Omental fat pad (tissue), 4 donors: Measurements from ENCODE around the gene TMEM202. TPM values are rescaled to one million over a fixed set of nuclear protein-coding genes. Genes with fewer than 3 reads are reported as not detected.
"Not testable (repeated sequence)": the region's sequence is repeated elsewhere in the genome, so short reads cannot be mapped to it uniquely, and the experiment has no call there.

ENCODE experiments used
- ATAC-seq: fragments of 150-250 bp; one replicate; pipeline ENCODE4 v1.9.1; 2016; ENCODE audit warnings: mild to moderate bottlenecking, moderate library complexity; ENCODE audit not compliant: low FRiP score
- DNase-seq: peaks from one replicate; pipeline ENCODE4 v3.0.0-alpha.2; 2019; ENCODE audit warnings: low spot score
- total RNA-seq, 4 donors: library from RNA; depleted of rRNA; stranded (reverse); fragments of >200 nt; gene quantifications; one replicate each; pipeline ENCODE4 v1.1.0, GENCODE V29; 2016
- TF ChIP-seq, protein P1 (sequence below), 3 donors: fragments of 450-650 bp; IDR thresholded peaks; one replicate each; pipeline ENCODE4 v1.5.1; 2016 to 2017; ENCODE audit warnings: antibody characterized with exemption in 3 of 3, mild to moderate bottlenecking in 3 of 3, moderate library complexity in 2 of 3

Gene TMEM202
- total RNA-seq, 4 donors from 2014 or later: not detected

- ATAC-seq (no peak), DNase-seq (no peak)
- TF ChIP-seq, protein P1, sequence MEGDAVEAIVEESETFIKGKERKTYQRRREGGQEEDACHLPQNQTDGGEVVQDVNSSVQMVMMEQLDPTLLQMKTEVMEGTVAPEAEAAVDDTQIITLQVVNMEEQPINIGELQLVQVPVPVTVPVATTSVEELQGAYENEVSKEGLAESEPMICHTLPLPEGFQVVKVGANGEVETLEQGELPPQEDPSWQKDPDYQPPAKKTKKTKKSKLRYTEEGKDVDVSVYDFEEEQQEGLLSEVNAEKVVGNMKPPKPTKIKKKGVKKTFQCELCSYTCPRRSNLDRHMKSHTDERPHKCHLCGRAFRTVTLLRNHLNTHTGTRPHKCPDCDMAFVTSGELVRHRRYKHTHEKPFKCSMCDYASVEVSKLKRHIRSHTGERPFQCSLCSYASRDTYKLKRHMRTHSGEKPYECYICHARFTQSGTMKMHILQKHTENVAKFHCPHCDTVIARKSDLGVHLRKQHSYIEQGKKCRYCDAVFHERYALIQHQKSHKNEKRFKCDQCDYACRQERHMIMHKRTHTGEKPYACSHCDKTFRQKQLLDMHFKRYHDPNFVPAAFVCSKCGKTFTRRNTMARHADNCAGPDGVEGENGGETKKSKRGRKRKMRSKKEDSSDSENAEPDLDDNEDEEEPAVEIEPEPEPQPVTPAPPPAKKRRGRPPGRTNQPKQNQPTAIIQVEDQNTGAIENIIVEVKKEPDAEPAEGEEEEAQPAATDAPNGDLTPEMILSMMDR (IDR thresholded peaks at IDR 0.05): no peak
Observed at GRCh38 chr15:72379856-72380430, 18.2 kb upstream of the TMEM202 start.

DNA sequence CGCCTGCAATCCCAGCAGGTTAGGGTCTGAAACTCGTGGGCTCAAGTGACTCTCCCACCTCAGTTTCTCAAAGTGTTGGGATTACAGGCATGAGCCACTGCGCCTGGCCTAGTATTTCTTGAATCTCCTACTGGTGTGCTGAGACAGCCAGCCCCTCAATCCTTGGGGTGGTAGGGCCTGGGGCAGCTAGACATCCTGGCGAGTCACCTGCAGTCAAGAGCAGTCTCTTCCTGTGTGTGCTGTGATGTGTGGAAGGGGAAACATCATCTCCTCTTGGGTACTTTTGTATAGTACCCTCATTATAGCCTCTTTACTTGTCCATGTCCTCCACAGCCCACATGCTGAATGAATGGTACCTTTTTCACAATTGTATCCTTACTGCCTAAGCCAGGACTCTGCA is 17.4 kb upstream of the TMEM202 start:
- ATAC-seq (no peak), DNase-seq (no peak)

GRCh38 chr15:72382146-72382545 is 16.0 kb upstream of the TMEM202 start:
- ATAC-seq (no peak), DNase-seq (no peak)
- TF ChIP-seq, protein P1 (IDR thresholded peaks at IDR 0.05): no peak

More for the DNA sequence above, 17.4 kb upstream of the TMEM202 start:
- TF ChIP-seq, protein P1 (IDR thresholded peaks at IDR 0.05): no peak

- DNase-seq (no peak), ATAC-seq (no peak)
- TF ChIP-seq, protein P1 (IDR thresholded peaks at IDR 0.05): no peak
Observed at GRCh38 chr15:72387741-72388140, 10.4 kb upstream of the TMEM202 start.

DNA sequence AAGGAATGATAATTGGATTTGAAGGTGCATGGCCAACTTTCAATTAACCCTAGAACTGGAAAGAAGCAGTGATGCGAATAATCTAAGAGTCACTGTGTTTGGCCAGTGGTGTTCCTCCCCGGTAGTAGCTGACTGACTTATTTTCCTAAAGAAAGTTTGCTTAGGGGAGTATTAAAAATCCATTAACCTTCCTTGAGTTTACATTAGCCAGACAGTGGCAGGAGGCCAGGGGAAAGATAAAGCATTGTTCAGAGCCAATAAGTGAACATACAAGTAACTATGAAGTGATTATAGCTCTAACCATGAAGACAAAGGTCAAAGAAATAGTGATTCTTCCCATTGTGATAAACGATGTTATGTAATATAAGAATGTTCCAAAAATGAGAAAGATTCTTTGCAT is 8.9 kb upstream of the TMEM202 start:
- DNase-seq (no peak), ATAC-seq (no peak)
- TF ChIP-seq, protein P1 (IDR thresholded peaks at IDR 0.05): no peak

- not testable (repeated sequence) for DNase-seq, ATAC-seq
Observed at GRCh38 chr15:72396331-72396730, 1.8 kb upstream of the TMEM202 start.

- DNase-seq: no peak
- TF ChIP-seq, protein P1 (IDR thresholded peaks at IDR 0.05): no peak
- no peak for ATAC-seq
Observed at GRCh38 chr15:72398648-72399047, 543 bp downstream of the TMEM202 start.
